PC-9 (cell line): ENCODE results near the gene TTLL3.

ENCODE experiments used
- CTCF ChIP-seq: fragments of 200-600 bp; sonication (generic); conservative IDR thresholded peaks from 2 replicates; pipeline ENCODE4 v1.6.1; 2017; ENCODE audit warnings: mixed run types, antibody characterized with exemption, mild to moderate bottlenecking, moderate library complexity
- EZH2 ChIP-seq: fragments of 200-600 bp; sonication (generic); IDR thresholded peaks from 2 replicates; pipeline ENCODE4 v1.8.0; 2017; ENCODE audit warnings: antibody characterized with exemption, low read depth

DNA sequence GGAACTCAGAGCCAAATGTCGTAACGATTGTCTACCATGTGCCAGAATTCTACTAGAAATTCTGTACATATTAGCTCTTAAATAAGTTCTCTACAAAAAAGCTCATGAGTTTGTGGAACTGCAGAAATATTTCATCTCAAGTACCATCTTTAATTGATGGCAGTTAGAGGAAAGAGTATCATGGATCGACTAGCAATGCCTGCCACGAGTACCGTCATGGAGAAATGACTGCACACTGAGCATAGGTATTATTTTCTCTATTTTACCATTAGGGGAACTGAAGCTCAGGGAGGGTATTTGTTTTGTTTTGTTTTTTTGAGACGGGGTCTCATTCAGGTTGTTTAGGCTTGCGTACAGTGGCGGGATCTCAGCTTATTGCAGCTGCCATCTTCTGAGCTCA is 31.0 kb downstream of the TTLL3 start:
- TF ChIP-seq EZH2, result no peak
- no peak for TF ChIP-seq CTCF
